GM10266 (cell line): ENCODE data around the gene POLR1E.

Source experiments
- DNase-seq: peaks from one replicate; pipeline ENCODE4 v3.0.0; 2012; ENCODE audit errors: extremely low spot score
- CTCF ChIP-seq: IDR thresholded peaks from 2 replicates; pipeline ENCODE4 v1.5.1; 2012; ENCODE audit warnings: mild to moderate bottlenecking, low read depth; ENCODE audit not compliant: control insufficient read depth, insufficient read depth; ENCODE audit errors: missing control alignments

The POLR1E gene

GRCh38 chr9:37443566-37443965 lies 42.2 kb upstream of the POLR1E start:
- DNase-seq = no peak
- TF ChIP-seq CTCF = no peak

- no peak for TF ChIP-seq CTCF
- DNase-seq = no peak
Measured at GRCh38 chr9:37444890-37445289, 40.9 kb upstream of the POLR1E start.

- no peak for TF ChIP-seq CTCF
Measured at GRCh38 chr9:37445832-37446231, 39.9 kb upstream of the POLR1E start.

GRCh38 chr9:37446401-37446800 lies 39.3 kb upstream of the POLR1E start:
- no peak for TF ChIP-seq CTCF
- DNase-seq = no peak

More at GRCh38 chr9:37445832-37446231, 39.9 kb upstream of the POLR1E start:
- no peak for DNase-seq

GRCh38 chr9:37447111-37447510 lies 38.6 kb upstream of the POLR1E start:
- no peak for DNase-seq
- no peak for TF ChIP-seq CTCF

- no peak for TF ChIP-seq CTCF
- no peak for DNase-seq
Measured at GRCh38 chr9:37449862-37450632, 35.7 kb upstream of the POLR1E start.

GRCh38 chr9:37451628-37452027 lies 34.1 kb upstream of the POLR1E start:
- no peak for DNase-seq
- TF ChIP-seq CTCF = no peak
